ENCODE data around the gene RANBP10. TPM values are rescaled to one million over a fixed set of nuclear protein-coding genes. Genes with fewer than 3 reads are reported as not detected.

Gene RANBP10
- total RNA-seq, 1 experiment from 2014 or later: 13.4 TPM

- ChIA-PET CTCF (no interaction called here), POLR2A (interaction anchor here (0.7 kb wide), 1 partner anchor 96 kb away, joined by 4 read pairs; no protein-coding TSS in a partner anchor)
- Histone ChIP-seq H3K4me1 (ENCODE audit: control insufficient read depth, insufficient read depth, low read length) (no peaks in the 10 kb centered on the region), H3K36me3 (ENCODE audit: control insufficient read depth, insufficient read depth, low read length) (no peaks in the 10 kb centered on the region; the same call in 1 of the 2 replicates), H3K27me3 (ENCODE audit: control insufficient read depth, insufficient read depth, low read length) (no peaks in the 10 kb centered on the region), H3K27ac (ENCODE audit: low read length) (no peak overlapping the region), H3K4me3 (ENCODE audit: low read depth in 2 of 2, low read length in 2 of 2) (no peak overlapping the region), H3K9me3 (ENCODE audit: control insufficient read depth, insufficient read depth, low read depth, low read length) (no peaks in the 10 kb centered on the region)
- no peak for ATAC-seq
- TF ChIP-seq TCF7L2 (IDR thresholded peaks at IDR 0.05; ENCODE audit: low read depth, low read length) (no peak), REST (IDR thresholded peaks at IDR 0.05; ENCODE audit: insufficient read depth in 1 of 2, low read depth in 2 of 2, low read length in 1 of 2) (no peak), SIN3A (IDR thresholded peaks at IDR 0.05; ENCODE audit: borderline replicate concordance, insufficient read depth, low read depth, low read length) (no peak), CTCF (IDR thresholded peaks at IDR 0.05) (no peak), POLR2AphosphoS5 (IDR thresholded peaks at IDR 0.05; ENCODE audit: low read depth, low read length) (no peak)
- no peak for DNase-seq (ENCODE audit: low read depth, low spot score)
- intact Hi-C loops (cut with micrococcal nuclease; ENCODE audit: unreplicated experiment): no loop called here
- no TSS peak for BruUV-seq (replicated peaks)
- in situ Hi-C loops (cut with HindIII; ENCODE audit: low pct_unique_long_range_greater_than_20kb, low sequenced_read_pairs): no loop called here
Measured at GRCh38 chr16:67727521-67728485, 78.6 kb downstream of the RANBP10 start.

GRCh38 chr16:67726106-67727034 lies 80.0 kb downstream of the RANBP10 start:
- ATAC-seq (no peak; the same call in 1 of the 2 replicates), DNase-seq (ENCODE audit: low read depth, low spot score) (no peak)
- in situ Hi-C loops (cut with HindIII; ENCODE audit: low pct_unique_long_range_greater_than_20kb, low sequenced_read_pairs) (no loop called here), intact Hi-C loops (cut with micrococcal nuclease; ENCODE audit: unreplicated experiment) (no loop called here)
- no TSS peak for BruUV-seq (replicated peaks)
- no peak overlapping the region for H3K4me3 ChIP-seq (ENCODE audit: low read depth in 2 of 2, low read length in 2 of 2)
- H3K4me1 ChIP-seq (ENCODE audit: control insufficient read depth, insufficient read depth, low read length): no peaks in the 10 kb centered on the region
- no peaks in the 10 kb centered on the region for H3K9me3 ChIP-seq (ENCODE audit: control insufficient read depth, insufficient read depth, low read depth, low read length)
- no peaks in the 10 kb centered on the region for H3K36me3 ChIP-seq (ENCODE audit: control insufficient read depth, insufficient read depth, low read length)
- H3K27ac ChIP-seq (ENCODE audit: low read length): no peak overlapping the region
- ChIA-PET POLR2A (interaction anchor here (0.6 kb wide), 1 partner anchor 69 kb away, joined by 5 read pairs; no protein-coding TSS in a partner anchor), CTCF (no interaction called here)
- no peaks in the 10 kb centered on the region for H3K27me3 ChIP-seq (ENCODE audit: control insufficient read depth, insufficient read depth, low read length)
- no peak for TF ChIP-seq TCF7L2 (IDR thresholded peaks at IDR 0.05; ENCODE audit: low read depth, low read length)
- TF ChIP-seq SIN3A (IDR thresholded peaks at IDR 0.05; ENCODE audit: borderline replicate concordance, insufficient read depth, low read depth, low read length): no peak
- TF ChIP-seq REST (IDR thresholded peaks at IDR 0.05; ENCODE audit: insufficient read depth in 1 of 2, low read depth in 2 of 2, low read length in 1 of 2): no peak
- TF ChIP-seq POLR2AphosphoS5 (IDR thresholded peaks at IDR 0.05; ENCODE audit: low read depth, low read length): no peak
- no peak for TF ChIP-seq CTCF (IDR thresholded peaks at IDR 0.05)
